ENCODE results near the gene HTRA3.

GRCh38 chr4:8325291-8325973 lies 55.9 kb downstream of the HTRA3 start:
- TF ChIP-seq CTCF (conservative IDR thresholded peaks at IDR 0.05; ENCODE audit: low read depth, low read length) (no peak), EZH2phosphoT487 (IDR thresholded peaks at IDR 0.05; ENCODE audit: borderline replicate concordance, low read length) (no peak)
